Suprapubic skin (tissue), 3 donors: ENCODE measurements around the gene BPHL.

ENCODE experiments used
- CTCF ChIP-seq, 2 donors: fragments of 200-600 bp in 1 of 2; fragments of 450-650 bp in 1 of 2; sonication (generic) in 1 of 2; IDR thresholded peaks; one replicate each; pipeline ENCODE4 v1.5.1; 2016 to 2019; ENCODE audit warnings: antibody characterized with exemption in 2 of 2, mild to moderate bottlenecking in 1 of 2, moderate library complexity in 1 of 2
- POLR2AphosphoS5 ChIP-seq, 3 donors: sonication (generic); formaldehyde crosslinking; IDR thresholded peaks; one replicate each; pipeline ENCODE4 v1.6.1; 2017; ENCODE audit warnings: antibody characterized with exemption in 3 of 3

DNA sequence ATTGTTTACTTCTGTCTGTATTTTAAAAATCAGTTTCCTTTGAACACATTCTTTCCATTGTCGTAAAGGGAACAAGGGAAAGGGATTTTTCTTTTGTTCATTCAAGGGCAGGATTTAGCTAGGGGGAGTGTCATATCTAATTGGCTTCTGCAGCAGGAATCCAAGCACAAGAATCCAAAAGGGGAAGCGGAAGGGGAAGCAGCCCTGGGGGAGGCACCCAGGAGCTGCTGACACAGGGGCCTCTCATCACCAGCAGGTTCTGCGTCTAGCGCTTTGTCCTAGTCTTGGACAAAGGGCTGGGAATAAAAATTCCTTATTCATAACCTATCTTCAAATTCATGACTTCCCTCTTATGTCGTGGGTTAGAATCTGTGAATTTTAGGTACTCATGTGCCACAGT lies 36.6 kb upstream of the BPHL start:
- TF ChIP-seq CTCF (IDR thresholded peaks at IDR 0.05) (no peak), POLR2AphosphoS5 (IDR thresholded peaks at IDR 0.05) (no peak)
